Camera-type eye (tissue), 1 donor: ENCODE data around the gene CLMP. TPM values are rescaled to one million over a fixed set of nuclear protein-coding genes. Genes with fewer than 3 reads are reported as not detected.

ENCODE experiments used
- total RNA-seq: library from RNA; depleted of rRNA; stranded (reverse); fragments of >200 nt; gene quantifications from one replicate; pipeline ENCODE4 v1.2.3, GENCODE V29; 2014

Gene CLMP
- total RNA-seq = 39.9 TPM

GRCh38 chr11:123195188-123196059 is at the start of gene CLMP:
Gene CLMP, minus strand, starts transcription at chr11:123195248. Its CDS starts 308 bp downstream, at chr11:123194940.

GRCh38 chr11:123061403-123062157 is 133.5 kb downstream of the CLMP start, which contains the start of gene HSPA8:
Gene HSPA8, minus strand, starts transcription at chr11:123062136. Its CDS starts 812 bp downstream, at chr11:123061324.

Other genes starting within 250 kb of the CLMP start
- not detected for gene BSX, start 213.4 kb downstream of the CLMP start, total RNA-seq
- 1,560 TPM for gene HSPA8, start 133.1 kb downstream of the CLMP start, total RNA-seq
- 92.0 TPM for gene GRAMD1B, start 235.0 kb upstream of the CLMP start, total RNA-seq